ENCODE data around the gene VAC14.

The VAC14 gene

GRCh38 chr16:70724146-70725023 lies 76.6 kb downstream of the VAC14 start:
- no peak for DNase-seq (ENCODE audit: low read depth)

- no peak for DNase-seq (ENCODE audit: low read depth)
Measured at GRCh38 chr16:70723740-70724145, 77.2 kb downstream of the VAC14 start.

GRCh38 chr16:70721202-70721963 lies 79.6 kb downstream of the VAC14 start:
- DNase-seq (ENCODE audit: low read depth): no peak

- DNase-seq (ENCODE audit: low read depth): no peak
Measured at GRCh38 chr16:70720425-70721201, 80.3 kb downstream of the VAC14 start.

GRCh38 chr16:70717065-70717464 lies 83.9 kb downstream of the VAC14 start:
- no peak for DNase-seq (ENCODE audit: low read depth)

- DNase-seq (ENCODE audit: low read depth): no peak
Measured at GRCh38 chr16:70715860-70716357, 85.0 kb downstream of the VAC14 start.

GRCh38 chr16:70715055-70715858 lies 85.7 kb downstream of the VAC14 start:
- DNase-seq (ENCODE audit: low read depth): no peak

GRCh38 chr16:70714581-70715054 lies 86.3 kb downstream of the VAC14 start:
- DNase-seq (ENCODE audit: low read depth): no peak

GRCh38 chr16:70713824-70714223 lies 87.1 kb downstream of the VAC14 start:
- no peak for DNase-seq (ENCODE audit: low read depth)

- no peak for DNase-seq (ENCODE audit: low read depth)
Measured at GRCh38 chr16:70713342-70713741, 87.6 kb downstream of the VAC14 start.

- DNase-seq (ENCODE audit: low read depth): no peak
Measured at GRCh38 chr16:70712942-70713341, 88.0 kb downstream of the VAC14 start.

GRCh38 chr16:70712359-70712758 lies 88.6 kb downstream of the VAC14 start:
- DNase-seq (ENCODE audit: low read depth): no peak

GRCh38 chr16:70711211-70712031 lies 89.5 kb downstream of the VAC14 start:
- DNase-seq (ENCODE audit: low read depth): no peak

- DNase-seq (ENCODE audit: low read depth): no peak
Measured at GRCh38 chr16:70710422-70711210, 90.3 kb downstream of the VAC14 start.

- no peak for DNase-seq (ENCODE audit: low read depth)
Measured at GRCh38 chr16:70709942-70710341, 91.0 kb downstream of the VAC14 start.

- DNase-seq (ENCODE audit: low read depth): no peak
Measured at GRCh38 chr16:70709457-70709856, 91.5 kb downstream of the VAC14 start.

GRCh38 chr16:70708366-70709246 lies 92.4 kb downstream of the VAC14 start:
- DNase-seq (ENCODE audit: low read depth): no peak

- DNase-seq (ENCODE audit: low read depth): no peak
Measured at GRCh38 chr16:70706948-70707465, 94.0 kb downstream of the VAC14 start.

Measured in CMK (cell line).